PFSK-1 (cell line): ENCODE measurements around the gene KLK11.

ENCODE experiments used
- FOXP2 ChIP-seq: optimal IDR thresholded peaks from 2 replicates; pipeline ENCODE3; 2011; ENCODE audit warnings: borderline replicate concordance, control low read depth, inconsistent platforms; ENCODE audit not compliant: insufficient read depth; ENCODE audit errors: extremely low read length, extremely low read depth
- POLR2AphosphoS5 ChIP-seq: IDR thresholded peaks from 2 replicates; pipeline ENCODE4 v1.6.1; 2012; ENCODE audit warnings: low read depth, mild to moderate bottlenecking, control low read depth, low read length, moderate library complexity
- REST ChIP-seq, 2 experiments: IDR thresholded peaks; 2 replicates each; pipeline versions ENCODE4 v1.6.1 to v1.8.0; 2011 to 2012; ENCODE audit warnings: low read depth in 2 of 2, low read length in 2 of 2, control low read depth in 1 of 2, inconsistent platforms in 1 of 2, mild to moderate bottlenecking in 1 of 2, moderate library complexity in 1 of 2; ENCODE audit not compliant: insufficient read depth in 1 of 2
- SIN3A ChIP-seq: IDR thresholded peaks from 2 replicates; pipeline ENCODE4 v1.6.1; 2012; ENCODE audit warnings: mild to moderate bottlenecking, low read length, moderate library complexity, borderline replicate concordance; ENCODE audit not compliant: insufficient read depth
- TAF1 ChIP-seq: IDR thresholded peaks from 2 replicates; pipeline ENCODE4 v1.6.1; 2012; ENCODE audit warnings: low read length, control low read depth, borderline replicate concordance; ENCODE audit not compliant: insufficient read depth

The KLK11 gene

GRCh38 chr19:50994129-50994528 lies 32.3 kb downstream of the KLK11 start:
- TF ChIP-seq TAF1 = no peak
- TF ChIP-seq REST (IDR thresholded peaks at IDR 0.05; ENCODE audit: insufficient read depth in 1 of 2, low read depth in 2 of 2, low read length in 2 of 2) = no peak
- TF ChIP-seq POLR2AphosphoS5 = no peak
- TF ChIP-seq FOXP2 = no peak
- TF ChIP-seq SIN3A = no peak

- no peak for TF ChIP-seq REST (IDR thresholded peaks at IDR 0.05; ENCODE audit: insufficient read depth in 1 of 2, low read depth in 2 of 2, low read length in 2 of 2)
- no peak for TF ChIP-seq POLR2AphosphoS5
- no peak for TF ChIP-seq SIN3A
- TF ChIP-seq FOXP2 = no peak
- TF ChIP-seq TAF1 = no peak
These were observed 33.8 kb downstream of the KLK11 start for GRCh38 chr19:50992666-50993035.

GRCh38 chr19:50983625-50984292 lies 42.7 kb downstream of the KLK11 start, which contains the start of gene KLK7:
Gene KLK7, minus strand, starts transcription at chr19:50983917. Its CDS starts 1,518 bp downstream, at chr19:50982399.
- TF ChIP-seq SIN3A (no peak), REST (IDR thresholded peaks at IDR 0.05; ENCODE audit: insufficient read depth in 1 of 2, low read depth in 2 of 2, low read length in 2 of 2) (no peak), POLR2AphosphoS5 (no peak), FOXP2 (no peak), TAF1 (no peak)

- TF ChIP-seq FOXP2 = no peak
- TF ChIP-seq TAF1 = no peak
- TF ChIP-seq POLR2AphosphoS5 = no peak
- TF ChIP-seq SIN3A = no peak
- no peak for TF ChIP-seq REST (IDR thresholded peaks at IDR 0.05; ENCODE audit: insufficient read depth in 1 of 2, low read depth in 2 of 2, low read length in 2 of 2)
These were observed 44.2 kb downstream of the KLK11 start for GRCh38 chr19:50982186-50982585.
